HFFc6 (cell line): Measurements from ENCODE around the gene NDUFAF3. TPM values are rescaled to one million over a fixed set of nuclear protein-coding genes. Genes with fewer than 3 reads are reported as not detected.
A peak's percentile ranks its signal among the peaks of the same experiment; 100 is the strongest.

Source experiments
- DNase-seq: peaks from one replicate; pipeline ENCODE4 v3.0.0-alpha.2; 2018
- H3K27ac Mint-ChIP-seq: 2 replicates; pipeline ENCODE4 v1.8.0; 2020; ENCODE audit warnings: mild to moderate bottlenecking, mixed read lengths
- H3K27me3 Mint-ChIP-seq: 2 replicates; pipeline ENCODE4 v1.8.0; 2021; ENCODE audit warnings: mild to moderate bottlenecking, moderate library complexity, mixed read lengths; ENCODE audit not compliant: insufficient read depth
- H3K36me3 Mint-ChIP-seq: 2 replicates; pipeline ENCODE4 v1.8.0; 2021; ENCODE audit warnings: low read depth, mixed read lengths
- H3K4me1 Mint-ChIP-seq: 2 replicates; pipeline ENCODE4 v1.8.0; 2020; ENCODE audit warnings: low read depth, mixed read lengths
- H3K4me3 Mint-ChIP-seq: 2 replicates; pipeline ENCODE4 v1.8.0; 2020; ENCODE audit warnings: mild to moderate bottlenecking, moderate library complexity, mixed read lengths
- H3K9me3 Mint-ChIP-seq: 2 replicates; pipeline ENCODE4 v1.8.0; 2020; ENCODE audit warnings: mild to moderate bottlenecking, mixed read lengths
- CTCF ChIP-seq: fragments of 200-600 bp; sonication (generic); IDR thresholded peaks from 2 replicates; pipeline ENCODE4 v1.5.0; 2021; ENCODE audit warnings: antibody characterized with exemption, mild to moderate bottlenecking
- total RNA-seq, 6 experiments: library from RNA; stranded (reverse); fragmentation: NEBNext Ultra II Directional; extraction: Animal tissue kit (Norgen Biotek cat#: 25700); gene quantifications; 2 replicates in 1 of 6; 3 replicates in 5 of 6; pipeline ENCODE4 v1.2.3, GENCODE V29; 2021

NDUFAF3 gene
- total RNA-seq, 6 experiments from 2014 or later: 129 to 164 (median 153) TPM

- no peak overlapping the region for H3K4me3 Mint-ChIP-seq
- no peak for DNase-seq
- H3K36me3 Mint-ChIP-seq: no peaks in the 10 kb centered on the region
- TF ChIP-seq CTCF: no peak
- no peaks in the 10 kb centered on the region for H3K9me3 Mint-ChIP-seq
- peaks cover 10% of the 10 kb centered on the region for H3K4me1 Mint-ChIP-seq
- no peak overlapping the region for H3K27ac Mint-ChIP-seq
- H3K27me3 Mint-ChIP-seq: peaks cover 4% of the 10 kb centered on the region
Observed at GRCh38 chr3:48982686-48983085, 39.2 kb upstream of the NDUFAF3 start.

- Mint-ChIP-seq H3K9me3 (no peaks in the 10 kb centered on the region), H3K27ac (no peak overlapping the region), H3K36me3 (no peaks in the 10 kb centered on the region), H3K27me3 (peaks cover 5% of the 10 kb centered on the region), H3K4me1 (peaks cover 14% of the 10 kb centered on the region), H3K4me3 (no peak overlapping the region)
- no peak for TF ChIP-seq CTCF
- DNase-seq: no peak
Observed at GRCh38 chr3:48983096-48983495, 38.8 kb upstream of the NDUFAF3 start.

GRCh38 chr3:48984663-48985062, 37.3 kb upstream of the NDUFAF3 start:
- Mint-ChIP-seq H3K4me1 (peaks cover 25% of the 10 kb centered on the region), H3K4me3 (no peak overlapping the region), H3K27ac (peak overlapping the region; percentile 53; the same call in 1 of the 2 replicates), H3K36me3 (no peaks in the 10 kb centered on the region), H3K27me3 (peaks cover 9% of the 10 kb centered on the region), H3K9me3 (no peaks in the 10 kb centered on the region)
- no peak for DNase-seq
- no peak for TF ChIP-seq CTCF

GRCh38 chr3:48985831-48986376, 36.0 kb upstream of the NDUFAF3 start:
- Mint-ChIP-seq H3K4me3 (no peak overlapping the region), H3K27me3 (peaks cover 9% of the 10 kb centered on the region), H3K27ac (no peak overlapping the region), H3K9me3 (no peaks in the 10 kb centered on the region), H3K36me3 (no peaks in the 10 kb centered on the region), H3K4me1 (peaks cover 26% of the 10 kb centered on the region)
- no peak for DNase-seq
- no peak for TF ChIP-seq CTCF

- Mint-ChIP-seq H3K9me3 (no peaks in the 10 kb centered on the region), H3K4me1 (peaks cover 49% of the 10 kb centered on the region), H3K36me3 (peaks cover 5% of the 10 kb centered on the region; the same call in 1 of the 2 replicates), H3K27me3 (peaks cover 9% of the 10 kb centered on the region), H3K4me3 (peak overlapping the region; percentile 95), H3K27ac (peak overlapping the region; percentile 99)
- no peak for DNase-seq
- TF ChIP-seq CTCF: no peak
Observed at GRCh38 chr3:48989126-48989795, 32.7 kb upstream of the NDUFAF3 start.
